ENCODE results near the gene KHDC4.

KHDC4 gene

DNA sequence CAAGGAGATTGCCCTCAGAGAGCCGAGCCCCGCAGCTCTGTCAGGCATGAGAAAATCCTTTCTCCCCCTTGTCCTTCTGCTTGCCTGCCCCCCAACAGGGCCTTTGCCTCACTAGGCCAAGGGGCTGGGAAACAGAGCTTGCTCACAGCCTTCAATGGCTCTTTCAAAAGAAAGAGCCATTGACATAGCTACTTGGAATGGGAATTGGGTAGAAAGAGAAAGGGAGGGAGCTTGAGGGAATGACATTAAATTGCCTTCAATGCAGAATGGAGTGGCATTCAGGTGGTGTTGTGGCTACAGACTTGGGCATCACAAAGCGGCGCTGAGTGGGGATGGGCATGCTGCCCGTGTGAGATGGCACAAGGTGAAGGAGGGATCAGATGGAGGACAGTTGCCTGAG, 61.7 kb downstream of the KHDC4 start:
- peak in 44 of 51 donors; percentile 5 to 91 (median 68) for DNase-seq

DNA sequence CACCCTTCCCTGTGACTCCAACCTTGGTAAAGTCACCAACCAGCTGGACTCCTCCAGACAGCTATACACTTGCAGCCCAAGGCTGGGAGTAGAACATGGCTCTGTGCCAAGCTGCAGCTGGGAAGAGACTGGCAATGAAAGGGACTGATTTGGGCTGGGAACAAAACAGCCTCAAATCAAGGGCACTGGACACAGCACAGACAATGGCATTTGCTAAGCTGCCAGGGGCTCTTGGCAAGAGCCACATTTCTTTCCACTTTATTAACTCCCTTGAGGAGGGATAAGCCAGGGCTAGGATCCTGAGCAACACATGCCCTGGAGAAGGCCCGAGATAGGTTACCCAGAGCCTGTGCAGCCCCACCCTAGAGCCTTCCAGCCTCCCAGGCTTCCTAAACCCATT, 62.8 kb downstream of the KHDC4 start:
- peak; percentile 16 to 96 (median 85) for DNase-seq

GRCh38 chr1:155867766-155868165, 66.4 kb downstream of the KHDC4 start:
- no peak for DNase-seq

GRCh38 chr1:155864393-155864792, 69.8 kb downstream of the KHDC4 start:
- no peak for DNase-seq
